ENCODE data around the gene ARHGAP10. TPM values are rescaled to one million over a fixed set of nuclear protein-coding genes. Genes with fewer than 3 reads are reported as not detected.

The ARHGAP10 gene
- total RNA-seq, 1 donor from 2014 or later: 20.2 TPM

DNA sequence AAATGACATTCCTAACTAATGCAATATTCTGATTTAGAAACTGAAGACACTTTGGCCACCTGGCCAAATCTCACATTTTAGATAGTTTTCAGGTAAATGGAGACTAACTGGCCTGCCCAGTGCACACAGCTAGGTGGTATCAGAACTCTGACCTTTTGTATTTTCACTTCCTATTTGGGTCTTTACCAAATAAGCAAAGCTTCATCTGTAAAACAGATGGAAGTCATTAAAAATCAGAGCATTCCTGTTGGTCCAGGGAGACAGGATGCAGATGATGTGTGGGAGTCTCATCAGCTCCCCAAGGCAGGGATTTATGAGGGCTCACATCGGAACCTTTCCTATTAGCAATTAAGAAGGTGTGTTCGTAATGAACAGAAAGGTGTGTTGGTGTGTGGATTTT is 57.7 kb downstream of the ARHGAP10 start:
- H3K4me1 Mint-ChIP-seq: peaks cover 52% of the 10 kb centered on the region
- H3F3A ChIP-seq (ENCODE audit: low read depth): peaks cover 17% of the 10 kb centered on the region
- no peak overlapping the region for H3K27ac ChIP-seq
- H3K27me3 Mint-ChIP-seq (ENCODE audit: insufficient read depth, low read depth): no peaks in the 10 kb centered on the region
- H3K27me3 ChIP-seq: no peaks in the 10 kb centered on the region
- H3K27ac Mint-ChIP-seq: no peak overlapping the region
- H4K20me1 ChIP-seq (ENCODE audit: low read depth): peaks cover 13% of the 10 kb centered on the region
- peaks cover 34% of the 10 kb centered on the region for H3K79me2 ChIP-seq (ENCODE audit: low read depth)
- H3K4me3 ChIP-seq: no peak overlapping the region
- H2AFZ ChIP-seq (replicated peaks): no peak overlapping the region
- H3K36me3 ChIP-seq: no peaks in the 10 kb centered on the region
- H3K4me2 ChIP-seq: no peak overlapping the region
- no peaks in the 10 kb centered on the region for H3K9me3 ChIP-seq (ENCODE audit: low read depth)
- no peak overlapping the region for H3K9ac ChIP-seq
- H3K9me3 Mint-ChIP-seq: no peaks in the 10 kb centered on the region
- no peak overlapping the region for H3K4me3 Mint-ChIP-seq
- DNase-seq (ENCODE audit: low spot score): no peak
- peaks cover 2% of the 10 kb centered on the region for H3K36me3 Mint-ChIP-seq
- TF ChIP-seq EZH2phosphoT487 (IDR thresholded peaks at IDR 0.05) (no peak), EZH2 (IDR thresholded peaks at IDR 0.05) (no peak)
- TF ChIP-seq, protein P1, sequence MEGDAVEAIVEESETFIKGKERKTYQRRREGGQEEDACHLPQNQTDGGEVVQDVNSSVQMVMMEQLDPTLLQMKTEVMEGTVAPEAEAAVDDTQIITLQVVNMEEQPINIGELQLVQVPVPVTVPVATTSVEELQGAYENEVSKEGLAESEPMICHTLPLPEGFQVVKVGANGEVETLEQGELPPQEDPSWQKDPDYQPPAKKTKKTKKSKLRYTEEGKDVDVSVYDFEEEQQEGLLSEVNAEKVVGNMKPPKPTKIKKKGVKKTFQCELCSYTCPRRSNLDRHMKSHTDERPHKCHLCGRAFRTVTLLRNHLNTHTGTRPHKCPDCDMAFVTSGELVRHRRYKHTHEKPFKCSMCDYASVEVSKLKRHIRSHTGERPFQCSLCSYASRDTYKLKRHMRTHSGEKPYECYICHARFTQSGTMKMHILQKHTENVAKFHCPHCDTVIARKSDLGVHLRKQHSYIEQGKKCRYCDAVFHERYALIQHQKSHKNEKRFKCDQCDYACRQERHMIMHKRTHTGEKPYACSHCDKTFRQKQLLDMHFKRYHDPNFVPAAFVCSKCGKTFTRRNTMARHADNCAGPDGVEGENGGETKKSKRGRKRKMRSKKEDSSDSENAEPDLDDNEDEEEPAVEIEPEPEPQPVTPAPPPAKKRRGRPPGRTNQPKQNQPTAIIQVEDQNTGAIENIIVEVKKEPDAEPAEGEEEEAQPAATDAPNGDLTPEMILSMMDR (IDR thresholded peaks at IDR 0.05): no peak
- peaks cover 37% of the 10 kb centered on the region for H3K4me1 ChIP-seq

DNA sequence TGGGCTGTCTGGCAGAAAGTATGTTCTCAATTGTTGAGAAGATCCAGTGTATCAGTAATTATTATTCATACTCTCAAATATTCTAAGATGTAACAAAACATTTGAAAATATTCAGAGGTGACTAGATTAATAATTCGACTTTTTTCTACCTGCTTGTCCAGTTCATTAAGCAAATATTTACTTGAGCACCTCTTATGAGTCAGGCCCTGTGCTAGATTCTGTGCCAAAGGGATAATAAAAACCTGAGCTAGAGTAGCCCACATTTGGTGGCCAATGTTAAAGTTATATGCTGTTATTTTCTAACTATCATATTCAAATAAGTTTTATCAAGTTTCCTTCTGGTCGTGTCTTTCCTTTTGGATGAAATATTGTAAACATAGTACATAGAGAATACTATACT is 58.5 kb downstream of the ARHGAP10 start:
- Histone ChIP-seq H2AFZ (replicated peaks) (no peak overlapping the region), H3K4me2 (no peak overlapping the region), H3K27ac (no peak overlapping the region), H4K20me1 (ENCODE audit: low read depth) (peaks cover 8% of the 10 kb centered on the region), H3K4me3 (no peak overlapping the region), H3K36me3 (no peaks in the 10 kb centered on the region), H3K9me3 (ENCODE audit: low read depth) (no peaks in the 10 kb centered on the region), H3K4me1 (peaks cover 32% of the 10 kb centered on the region), H3K9ac (no peak overlapping the region), H3F3A (ENCODE audit: low read depth) (peaks cover 11% of the 10 kb centered on the region), H3K27me3 (no peaks in the 10 kb centered on the region), H3K79me2 (ENCODE audit: low read depth) (peaks cover 42% of the 10 kb centered on the region)
- Mint-ChIP-seq H3K4me3 (no peak overlapping the region), H3K36me3 (peaks cover 2% of the 10 kb centered on the region), H3K27me3 (ENCODE audit: insufficient read depth, low read depth) (no peaks in the 10 kb centered on the region), H3K27ac (no peak overlapping the region), H3K9me3 (no peaks in the 10 kb centered on the region), H3K4me1 (peaks cover 47% of the 10 kb centered on the region)
- no peak for TF ChIP-seq EZH2 (IDR thresholded peaks at IDR 0.05)
- DNase-seq (ENCODE audit: low spot score): no peak

DNA sequence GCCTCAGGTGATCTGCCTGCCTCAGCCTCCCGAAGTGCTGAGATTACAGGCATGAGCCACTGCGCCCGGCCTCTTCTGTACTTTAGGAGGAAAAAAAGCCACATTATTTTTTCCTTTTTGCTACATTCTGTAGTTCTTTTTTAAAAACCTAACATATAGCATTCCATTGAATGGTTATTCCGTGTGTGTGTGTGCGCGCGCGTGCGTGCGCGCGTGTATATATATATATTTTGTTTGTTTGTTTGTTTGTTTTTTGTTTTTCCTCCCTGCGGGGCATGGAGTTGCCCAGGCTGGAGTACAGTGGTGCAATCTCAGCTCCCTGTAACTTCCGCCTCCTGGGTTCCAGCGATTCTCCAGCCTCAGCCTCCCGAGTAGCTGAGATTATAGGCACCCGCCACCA is 59.5 kb downstream of the ARHGAP10 start:
- Mint-ChIP-seq H3K27ac (no peak overlapping the region), H3K36me3 (peaks cover 2% of the 10 kb centered on the region), H3K9me3 (no peaks in the 10 kb centered on the region), H3K27me3 (ENCODE audit: insufficient read depth, low read depth) (no peaks in the 10 kb centered on the region), H3K4me3 (no peak overlapping the region), H3K4me1 (peaks cover 39% of the 10 kb centered on the region)
- Histone ChIP-seq H3K4me3 (no peak overlapping the region), H3F3A (ENCODE audit: low read depth) (peaks cover 3% of the 10 kb centered on the region), H3K79me2 (ENCODE audit: low read depth) (peaks cover 45% of the 10 kb centered on the region), H2AFZ (replicated peaks) (no peak overlapping the region), H3K4me2 (no peak overlapping the region), H3K9me3 (ENCODE audit: low read depth) (no peaks in the 10 kb centered on the region), H4K20me1 (ENCODE audit: low read depth) (no peaks in the 10 kb centered on the region), H3K27me3 (no peaks in the 10 kb centered on the region), H3K27ac (no peak overlapping the region), H3K9ac (no peak overlapping the region), H3K36me3 (no peaks in the 10 kb centered on the region), H3K4me1 (peaks cover 23% of the 10 kb centered on the region)
- TF ChIP-seq EZH2 (IDR thresholded peaks at IDR 0.05) (no peak), EZH2phosphoT487 (IDR thresholded peaks at IDR 0.05) (no peak)
- TF ChIP-seq, protein P1 (IDR thresholded peaks at IDR 0.05): no peak
- DNase-seq (ENCODE audit: low spot score): no peak

DNA sequence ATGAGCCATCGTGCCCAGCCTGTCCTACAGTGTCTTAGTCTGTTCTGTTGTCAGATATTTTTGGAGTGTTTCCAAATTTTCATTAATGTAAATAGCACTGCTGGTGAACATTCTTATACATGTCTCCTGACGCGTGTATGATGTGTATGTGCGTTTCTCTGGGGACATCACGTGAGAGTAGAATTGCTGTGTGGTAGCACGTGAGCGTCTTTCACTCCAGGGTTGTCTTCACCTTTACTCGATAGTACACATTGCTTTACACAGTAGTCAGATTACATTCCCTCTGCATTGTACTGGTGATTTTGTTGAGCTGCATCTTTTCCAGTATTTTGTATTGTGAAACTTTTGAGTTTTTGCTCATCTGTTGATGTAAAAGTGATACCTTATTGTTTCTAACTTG is 60.0 kb downstream of the ARHGAP10 start:
- Mint-ChIP-seq H3K36me3 (peaks cover 4% of the 10 kb centered on the region), H3K4me1 (peaks cover 34% of the 10 kb centered on the region), H3K4me3 (no peak overlapping the region), H3K9me3 (no peaks in the 10 kb centered on the region), H3K27ac (no peak overlapping the region), H3K27me3 (ENCODE audit: insufficient read depth, low read depth) (no peaks in the 10 kb centered on the region)
- Histone ChIP-seq H3K4me2 (no peak overlapping the region), H3K4me3 (no peak overlapping the region), H3K36me3 (no peaks in the 10 kb centered on the region), H3F3A (ENCODE audit: low read depth) (peaks cover 3% of the 10 kb centered on the region), H3K9me3 (ENCODE audit: low read depth) (no peaks in the 10 kb centered on the region), H2AFZ (replicated peaks) (no peak overlapping the region), H3K9ac (no peak overlapping the region), H3K79me2 (ENCODE audit: low read depth) (peaks cover 45% of the 10 kb centered on the region), H3K27ac (no peak overlapping the region), H4K20me1 (ENCODE audit: low read depth) (no peaks in the 10 kb centered on the region), H3K4me1 (peaks cover 17% of the 10 kb centered on the region), H3K27me3 (no peaks in the 10 kb centered on the region)
- DNase-seq (ENCODE audit: low spot score): no peak
- TF ChIP-seq EZH2 (IDR thresholded peaks at IDR 0.05) (no peak), EZH2phosphoT487 (IDR thresholded peaks at IDR 0.05) (no peak)
- TF ChIP-seq, protein P1 (IDR thresholded peaks at IDR 0.05): no peak

Measured in neural progenitor cell (in vitro differentiated cells).